ENCODE results near the gene RNPEP.
"Not testable (repeated sequence)": the region's sequence is repeated elsewhere in the genome, so short reads cannot be mapped to it uniquely, and the experiment has no call there.

Gene RNPEP

DNA sequence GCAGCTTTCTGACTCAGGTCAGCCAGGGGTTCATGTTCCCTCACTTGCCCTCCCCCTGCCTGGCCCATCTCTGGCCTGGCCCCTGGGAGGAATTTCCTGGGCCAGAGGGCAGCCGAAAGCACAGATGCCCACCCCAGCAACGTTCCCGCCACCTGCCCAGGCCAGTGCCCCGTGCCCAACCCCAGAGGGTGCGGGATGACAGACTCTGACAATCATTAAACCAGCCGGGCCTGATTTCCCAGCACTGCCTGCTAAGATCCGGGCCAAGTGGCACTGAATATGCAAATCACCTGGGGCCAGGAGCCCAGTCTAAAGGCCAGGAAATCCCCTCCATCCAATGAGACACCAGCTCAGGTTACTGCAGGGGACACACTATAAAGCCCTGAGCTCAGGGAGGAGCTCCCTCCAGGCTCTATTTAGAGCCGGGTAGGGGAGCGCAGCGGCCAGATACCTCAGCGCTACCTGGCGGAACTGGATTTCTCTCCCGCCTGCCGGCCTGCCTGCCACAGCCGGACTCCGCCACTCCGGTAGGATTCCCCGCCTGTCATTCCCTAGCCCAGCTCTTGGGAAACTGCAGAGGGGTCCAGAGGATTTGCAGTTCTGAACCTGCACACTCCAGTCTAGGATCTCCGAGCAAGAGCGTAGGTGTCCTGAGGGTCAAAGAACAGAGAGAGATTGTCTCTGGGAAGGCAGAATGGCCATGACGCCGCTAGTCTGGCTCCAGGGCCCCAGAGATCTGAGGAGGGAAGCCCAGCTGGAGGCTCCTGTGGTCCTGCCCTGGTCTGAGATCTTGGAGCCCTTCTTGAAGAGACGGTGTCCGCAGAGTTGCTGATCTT, 27.9 kb downstream of the RNPEP start, which contains the start of gene ELF3:
TSS of gene ELF3 (plus strand) at position 408 of the 836 bp plus-strand sequence. CDS start 550 bp downstream, outside the sequence.
- no peak for DNase-seq (ENCODE audit: low read depth)

- no peak for DNase-seq (ENCODE audit: low read depth)
Measured at GRCh38 chr1:202011994-202012393, 29.5 kb downstream of the RNPEP start.

GRCh38 chr1:202012544-202013478, 30.4 kb downstream of the RNPEP start:
- DNase-seq (ENCODE audit: low read depth) = no peak

GRCh38 chr1:202013603-202014002, 31.2 kb downstream of the RNPEP start:
- no peak for DNase-seq (ENCODE audit: low read depth)

GRCh38 chr1:202014060-202014459, 31.6 kb downstream of the RNPEP start:
- no peak for DNase-seq (ENCODE audit: low read depth)

DNA sequence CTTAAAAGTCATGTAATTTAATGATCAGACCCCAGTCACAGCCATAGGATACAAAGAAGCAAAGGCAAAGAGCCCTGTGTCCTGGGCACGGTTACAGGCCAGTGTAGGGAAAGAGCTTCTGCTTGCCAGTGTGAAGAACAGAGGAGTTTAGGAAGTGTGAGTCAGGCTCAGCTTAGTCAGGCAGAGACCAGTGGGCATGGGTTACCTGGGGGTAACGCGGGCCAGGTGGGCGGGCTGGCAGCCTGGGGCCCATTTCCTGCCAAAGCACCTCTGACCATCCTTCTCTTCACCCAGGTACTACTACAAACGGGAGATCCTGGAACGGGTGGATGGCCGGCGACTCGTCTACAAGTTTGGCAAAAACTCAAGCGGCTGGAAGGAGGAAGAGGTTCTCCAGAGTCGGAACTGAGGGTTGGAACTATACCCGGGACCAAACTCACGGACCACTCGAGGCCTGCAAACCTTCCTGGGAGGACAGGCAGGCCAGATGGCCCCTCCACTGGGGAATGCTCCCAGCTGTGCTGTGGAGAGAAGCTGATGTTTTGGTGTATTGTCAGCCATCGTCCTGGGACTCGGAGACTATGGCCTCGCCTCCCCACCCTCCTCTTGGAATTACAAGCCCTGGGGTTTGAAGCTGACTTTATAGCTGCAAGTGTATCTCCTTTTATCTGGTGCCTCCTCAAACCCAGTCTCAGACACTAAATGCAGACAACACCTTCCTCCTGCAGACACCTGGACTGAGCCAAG, 32.6 kb downstream of the RNPEP start:
- DNase-seq (ENCODE audit: low read depth) = no peak

DNA sequence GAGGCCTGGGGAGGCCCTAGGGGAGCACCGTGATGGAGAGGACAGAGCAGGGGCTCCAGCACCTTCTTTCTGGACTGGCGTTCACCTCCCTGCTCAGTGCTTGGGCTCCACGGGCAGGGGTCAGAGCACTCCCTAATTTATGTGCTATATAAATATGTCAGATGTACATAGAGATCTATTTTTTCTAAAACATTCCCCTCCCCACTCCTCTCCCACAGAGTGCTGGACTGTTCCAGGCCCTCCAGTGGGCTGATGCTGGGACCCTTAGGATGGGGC, 33.2 kb downstream of the RNPEP start:
- no peak for DNase-seq (ENCODE audit: low read depth)

DNA sequence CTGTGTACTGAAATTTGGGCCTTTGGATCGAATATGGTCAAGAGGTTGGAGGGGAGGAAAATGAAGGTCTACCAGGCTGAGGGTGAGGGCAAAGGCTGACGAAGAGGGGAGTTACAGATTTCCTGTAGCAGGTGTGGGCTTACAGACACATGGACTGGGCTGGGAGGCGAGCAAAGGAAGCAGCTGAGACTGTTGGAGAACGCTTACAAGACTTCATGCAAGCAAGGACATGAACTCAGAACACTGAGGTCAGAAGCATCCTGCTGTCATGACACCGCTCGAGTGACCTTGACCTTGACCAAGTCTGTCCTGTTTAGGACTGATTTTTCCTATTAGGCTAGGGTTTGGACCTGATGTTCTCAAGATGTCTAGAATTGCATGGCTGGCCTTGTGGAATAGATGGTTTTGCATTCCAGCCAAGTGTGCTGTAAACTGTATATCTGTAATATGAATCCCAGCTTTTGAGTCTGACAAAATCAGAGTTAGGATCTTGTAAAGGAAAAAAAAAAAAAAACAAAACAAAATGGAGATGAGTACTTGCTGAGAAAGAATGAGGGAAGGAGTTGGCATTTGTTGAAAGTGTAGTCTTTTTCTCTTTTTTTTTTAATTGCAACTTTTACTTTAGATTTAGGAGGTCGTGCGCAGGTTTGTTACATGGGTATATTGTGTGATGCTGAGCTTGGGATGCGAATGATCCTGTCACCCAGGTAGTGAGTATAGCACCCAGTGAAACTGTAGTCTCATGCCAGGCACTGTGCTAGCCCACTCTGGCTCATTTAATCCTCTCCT, 33.8 kb downstream of the RNPEP start:
- DNase-seq (ENCODE audit: low read depth) = no peak

- no peak for DNase-seq (ENCODE audit: low read depth)
Measured at GRCh38 chr1:202016811-202017748, 34.6 kb downstream of the RNPEP start.

DNA sequence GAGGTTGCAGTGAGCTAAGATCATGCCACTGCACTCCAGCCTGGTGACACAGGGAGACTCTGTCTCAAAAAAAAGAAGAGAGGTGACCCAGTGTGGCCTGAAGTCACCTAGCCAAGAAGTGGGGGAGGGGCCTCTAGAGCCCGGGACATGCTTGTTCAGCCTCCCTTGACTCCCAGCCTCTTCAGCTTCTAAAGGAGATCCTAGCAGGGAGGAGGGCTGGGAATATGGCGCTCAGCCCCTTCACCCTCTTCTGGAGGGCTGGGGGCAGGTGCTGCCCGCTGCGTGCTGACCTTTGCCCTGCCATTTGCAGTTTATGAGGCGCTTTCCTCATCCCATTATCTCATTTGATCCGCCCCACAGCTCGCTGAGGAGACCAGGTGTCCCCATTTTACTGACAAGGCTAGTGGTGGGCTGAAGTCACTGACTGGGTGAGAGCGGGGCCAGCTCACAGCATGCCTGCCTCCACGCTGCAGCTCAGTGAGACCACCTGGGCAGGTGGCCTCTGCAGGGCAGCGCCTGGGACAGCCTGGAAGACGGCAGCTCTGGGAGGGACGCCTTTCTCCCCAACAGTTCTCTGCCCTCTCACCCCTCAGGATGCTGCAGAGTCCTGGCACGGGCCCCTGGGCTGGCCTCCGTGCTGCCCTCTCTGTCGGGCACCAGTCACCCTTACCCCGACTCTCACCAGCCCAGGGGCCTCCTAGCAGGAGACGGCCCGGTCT, 35.5 kb downstream of the RNPEP start:
- no peak for DNase-seq (ENCODE audit: low read depth)

- no peak for DNase-seq (ENCODE audit: low read depth)
Measured at GRCh38 chr1:202018468-202019234, 36.2 kb downstream of the RNPEP start.

GRCh38 chr1:202019235-202019558, 36.7 kb downstream of the RNPEP start:
- DNase-seq (ENCODE audit: low read depth) = not testable (repeated sequence)

GRCh38 chr1:202023001-202023433, 40.6 kb downstream of the RNPEP start:
- DNase-seq (ENCODE audit: low read depth) = no peak

- DNase-seq (ENCODE audit: low read depth) = no peak
Measured at GRCh38 chr1:202029171-202029665, 46.8 kb downstream of the RNPEP start.

- DNase-seq (ENCODE audit: low read depth) = no peak
Measured at GRCh38 chr1:202029727-202030126, 47.3 kb downstream of the RNPEP start.

GRCh38 chr1:202031796-202032195, 49.3 kb downstream of the RNPEP start:
- no peak for DNase-seq (ENCODE audit: low read depth)

- no peak for DNase-seq (ENCODE audit: low read depth)
Measured at GRCh38 chr1:202034149-202034682, 51.8 kb downstream of the RNPEP start.

GRCh38 chr1:202034683-202035462, 52.4 kb downstream of the RNPEP start:
- DNase-seq (ENCODE audit: low read depth) = no peak
